Uterus (tissue), 4 donors: ENCODE results near the gene NR2E3. TPM values are rescaled to one million over a fixed set of nuclear protein-coding genes. Genes with fewer than 3 reads are reported as not detected.

Experiments
- DNase-seq, 2 donors: peaks; one replicate each; pipeline ENCODE4 v3.0.0-alpha.2; 2019 to 2020
- H3K27ac ChIP-seq, 2 donors: fragments of 200-600 bp; sonication (generic); 1 replicate in 1 of 2; 2 replicates in 1 of 2; pipeline ENCODE4 v1.5.1; 2016 to 2018
- H3K27me3 ChIP-seq, 2 donors: fragments of 200-600 bp; sonication (generic); one replicate each; pipeline ENCODE4 v1.5.1; 2018 to 2019; ENCODE audit warnings: control low read depth in 1 of 2
- H3K36me3 ChIP-seq, 2 donors: fragments of 200-600 bp; sonication (generic); one replicate each; pipeline ENCODE4 v1.5.1; 2019; ENCODE audit warnings: control low read depth in 1 of 2
- H3K4me1 ChIP-seq, 2 donors: fragments of 200-600 bp; sonication (generic); one replicate each; pipeline ENCODE4 v1.5.1; 2018 to 2019; ENCODE audit warnings: control low read depth in 1 of 2
- H3K4me3 ChIP-seq, 2 donors: fragments of 200-600 bp; sonication (generic); 1 replicate in 1 of 2; 2 replicates in 1 of 2; pipeline ENCODE4 v1.5.1; 2018 to 2019; ENCODE audit warnings: mild to moderate bottlenecking in 1 of 2
- H3K9me3 ChIP-seq, 2 donors: fragments of 200-600 bp; sonication (generic); one replicate each; pipeline ENCODE4 v1.5.1; 2019; ENCODE audit warnings: control low read depth in 1 of 2
- POLR2A ChIP-seq, 2 donors: fragments of 450-650 bp; IDR thresholded peaks; one replicate each; pipeline ENCODE4 v1.6.1; 2016; ENCODE audit warnings: antibody characterized with exemption in 2 of 2, mild to moderate bottlenecking in 1 of 2, moderate library complexity in 1 of 2
- intact Hi-C: fragments of 100-400 bp; cut with DNase I; formaldehyde crosslinking; loops from one replicate; pipeline ENCODE4 v1.15.1; 2023; ENCODE audit warnings: low total_unique reads
- total RNA-seq, 4 donors: library from RNA; depleted of rRNA in 3 of 4; stranded (reverse); fragments of >200 nt in 3 of 4; gene quantifications; one replicate each; pipeline versions ENCODE4 v1.1.0 to v1.2.4, GENCODE V29; 2014 to 2023
- TF ChIP-seq, protein P1 (sequence below), 4 experiments: fragments of 200-600 bp in 2 of 4; fragments of 450-650 bp in 2 of 4; sonication (generic) in 2 of 4; IDR thresholded peaks; one replicate each; pipeline ENCODE4 v1.5.1; 2016 to 2019; ENCODE audit warnings: antibody characterized with exemption in 4 of 4, mild to moderate bottlenecking in 2 of 4, moderate library complexity in 1 of 4
- donor health status: DM: yes; HTN: yes; CAD: no.

NR2E3 gene
- total RNA-seq, 4 donors from 2014 or later = 0.41 TPM; not detected in 3

DNA sequence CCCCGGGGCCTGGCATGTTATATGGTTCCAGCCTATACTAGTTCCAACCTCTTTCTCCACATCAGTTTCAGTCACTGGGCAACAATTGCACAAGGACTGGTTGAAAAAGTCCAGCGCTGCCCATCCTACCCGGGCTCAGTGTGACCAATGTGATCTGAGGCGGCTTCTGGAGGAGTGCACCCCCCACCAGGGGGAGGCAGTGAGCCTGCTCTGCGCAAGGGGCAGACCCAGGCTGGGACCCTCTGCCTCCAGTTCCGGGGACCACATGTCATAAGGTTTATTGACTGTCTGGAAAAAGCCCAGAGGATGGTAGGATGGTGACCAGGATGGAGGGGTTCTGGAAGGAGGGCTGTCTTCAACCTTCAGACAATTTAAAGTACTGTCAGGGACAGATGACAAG is 25.6 kb upstream of the NR2E3 start:
- TF ChIP-seq POLR2A (IDR thresholded peaks at IDR 0.05) = no peak
- TF ChIP-seq, protein P1, sequence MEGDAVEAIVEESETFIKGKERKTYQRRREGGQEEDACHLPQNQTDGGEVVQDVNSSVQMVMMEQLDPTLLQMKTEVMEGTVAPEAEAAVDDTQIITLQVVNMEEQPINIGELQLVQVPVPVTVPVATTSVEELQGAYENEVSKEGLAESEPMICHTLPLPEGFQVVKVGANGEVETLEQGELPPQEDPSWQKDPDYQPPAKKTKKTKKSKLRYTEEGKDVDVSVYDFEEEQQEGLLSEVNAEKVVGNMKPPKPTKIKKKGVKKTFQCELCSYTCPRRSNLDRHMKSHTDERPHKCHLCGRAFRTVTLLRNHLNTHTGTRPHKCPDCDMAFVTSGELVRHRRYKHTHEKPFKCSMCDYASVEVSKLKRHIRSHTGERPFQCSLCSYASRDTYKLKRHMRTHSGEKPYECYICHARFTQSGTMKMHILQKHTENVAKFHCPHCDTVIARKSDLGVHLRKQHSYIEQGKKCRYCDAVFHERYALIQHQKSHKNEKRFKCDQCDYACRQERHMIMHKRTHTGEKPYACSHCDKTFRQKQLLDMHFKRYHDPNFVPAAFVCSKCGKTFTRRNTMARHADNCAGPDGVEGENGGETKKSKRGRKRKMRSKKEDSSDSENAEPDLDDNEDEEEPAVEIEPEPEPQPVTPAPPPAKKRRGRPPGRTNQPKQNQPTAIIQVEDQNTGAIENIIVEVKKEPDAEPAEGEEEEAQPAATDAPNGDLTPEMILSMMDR (IDR thresholded peaks at IDR 0.05) = no peak
- Histone ChIP-seq H3K27ac (no peak overlapping the region), H3K4me1 (no peaks in the 10 kb centered on the region), H3K4me3 (no peak overlapping the region), H3K36me3 (no peaks in the 10 kb centered on the region), H3K9me3 (no peaks in the 10 kb centered on the region), H3K27me3 (no peaks in the 10 kb centered on the region)
- DNase-seq = no peak
- intact Hi-C loops = no loop called here

DNA sequence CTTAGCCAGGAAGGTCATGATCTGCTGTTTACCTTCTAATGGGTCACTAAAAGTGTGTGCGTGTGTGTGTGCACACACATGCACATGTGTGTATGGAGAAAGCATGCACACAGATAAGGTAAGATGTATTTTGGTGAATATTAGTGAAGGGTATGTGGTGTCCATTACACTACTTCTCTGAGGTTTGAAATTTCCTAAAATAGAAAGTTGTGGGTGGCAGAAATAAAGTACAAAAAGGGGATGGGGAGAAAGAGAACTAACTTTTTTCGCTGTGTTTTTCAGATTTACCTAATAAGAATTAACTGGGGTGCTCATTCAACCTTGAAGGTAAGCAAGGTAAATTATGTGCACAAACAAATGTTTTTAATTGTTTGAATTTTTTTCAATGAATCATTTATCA is 24.4 kb upstream of the NR2E3 start:
- H3K4me3 ChIP-seq = no peak overlapping the region
- no peaks in the 10 kb centered on the region for H3K27me3 ChIP-seq
- no peaks in the 10 kb centered on the region for H3K9me3 ChIP-seq
- no peak for DNase-seq
- no peaks in the 10 kb centered on the region for H3K36me3 ChIP-seq
- intact Hi-C loops = no loop called here
- no peaks in the 10 kb centered on the region for H3K4me1 ChIP-seq
- no peak overlapping the region for H3K27ac ChIP-seq
- no peak for TF ChIP-seq POLR2A (IDR thresholded peaks at IDR 0.05)
- TF ChIP-seq, protein P1 (IDR thresholded peaks at IDR 0.05) = no peak

DNA sequence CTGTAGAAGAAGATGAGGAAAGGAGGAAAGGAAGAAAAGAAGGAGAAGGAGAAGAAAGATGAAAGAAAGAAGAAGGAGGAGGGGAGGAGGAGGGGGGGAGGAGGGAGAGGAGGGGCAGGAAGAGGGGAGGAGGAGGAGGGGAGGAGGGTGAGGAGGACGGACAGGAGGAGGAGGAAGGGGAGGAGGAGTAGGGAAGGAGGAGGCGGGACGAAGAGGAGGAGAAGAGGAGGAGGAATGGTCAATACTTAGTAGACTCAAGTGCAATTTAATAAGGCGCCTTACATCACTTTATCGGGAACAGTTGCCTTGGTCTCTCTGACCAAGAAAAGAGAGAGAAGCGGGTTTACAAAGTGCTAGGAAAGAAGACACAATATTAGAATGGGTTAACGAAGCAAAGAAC is 23.7 kb upstream of the NR2E3 start:
- intact Hi-C loops = no loop called here
- DNase-seq = no peak
- H3K9me3 ChIP-seq = no peaks in the 10 kb centered on the region
- TF ChIP-seq, protein P1 (IDR thresholded peaks at IDR 0.05) = no peak
- no peak for TF ChIP-seq POLR2A (IDR thresholded peaks at IDR 0.05)
- no peak overlapping the region for H3K4me3 ChIP-seq
- H3K27ac ChIP-seq = no peak overlapping the region
- no peaks in the 10 kb centered on the region for H3K27me3 ChIP-seq
- no peaks in the 10 kb centered on the region for H3K36me3 ChIP-seq
- H3K4me1 ChIP-seq = no peaks in the 10 kb centered on the region

DNA sequence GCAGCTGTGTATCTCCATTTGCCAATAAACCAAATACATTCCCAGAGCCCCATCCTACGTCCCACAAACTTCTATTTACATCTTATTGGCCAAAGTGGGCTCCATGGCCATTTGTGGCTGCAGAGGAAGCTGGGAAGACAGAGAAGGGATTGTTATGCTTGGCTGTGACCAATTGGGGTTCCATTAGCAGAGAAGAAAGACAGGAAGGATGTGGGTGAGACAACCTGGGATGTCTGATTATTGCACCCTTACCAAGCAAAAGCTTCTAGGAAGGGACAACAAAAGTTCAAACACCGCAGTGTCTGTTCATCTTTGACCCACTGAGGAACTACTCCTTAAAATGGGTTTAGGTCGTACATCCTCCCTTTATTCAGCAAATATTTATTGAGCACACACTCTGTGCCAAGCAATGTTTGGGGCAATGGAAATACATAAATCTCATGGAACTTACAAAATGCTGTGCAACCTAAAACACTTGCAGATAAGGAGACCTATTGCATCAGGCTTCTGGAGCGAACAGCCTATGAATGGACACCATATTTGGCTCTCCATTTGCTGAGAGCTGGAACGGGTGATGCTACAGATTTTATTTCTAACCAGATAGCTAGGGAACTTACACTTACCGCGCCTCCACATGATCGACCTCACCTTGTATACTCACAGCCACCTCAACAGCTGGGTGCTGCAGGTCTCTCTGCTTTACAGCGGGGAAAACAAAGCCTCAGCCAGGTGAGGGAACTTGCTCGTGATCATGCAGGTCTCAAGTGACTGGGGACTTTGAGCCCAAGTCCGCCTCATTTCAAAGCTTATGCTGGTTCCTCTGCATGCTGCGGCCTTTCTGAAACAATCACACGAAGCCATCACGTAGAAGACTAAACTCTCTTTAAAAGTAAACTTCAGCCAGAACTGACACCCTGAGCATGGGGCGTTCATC is 21.4 kb upstream of the NR2E3 start:
- no peak overlapping the region for H3K27ac ChIP-seq
- TF ChIP-seq, protein P1 (IDR thresholded peaks at IDR 0.05) = no peak
- no peak for TF ChIP-seq POLR2A (IDR thresholded peaks at IDR 0.05)
- no peaks in the 10 kb centered on the region for H3K27me3 ChIP-seq
- H3K4me3 ChIP-seq = no peak overlapping the region
- H3K9me3 ChIP-seq = no peaks in the 10 kb centered on the region
- no peaks in the 10 kb centered on the region for H3K36me3 ChIP-seq
- H3K4me1 ChIP-seq = no peaks in the 10 kb centered on the region
- no peak for DNase-seq
- intact Hi-C loops = no loop called here

DNA sequence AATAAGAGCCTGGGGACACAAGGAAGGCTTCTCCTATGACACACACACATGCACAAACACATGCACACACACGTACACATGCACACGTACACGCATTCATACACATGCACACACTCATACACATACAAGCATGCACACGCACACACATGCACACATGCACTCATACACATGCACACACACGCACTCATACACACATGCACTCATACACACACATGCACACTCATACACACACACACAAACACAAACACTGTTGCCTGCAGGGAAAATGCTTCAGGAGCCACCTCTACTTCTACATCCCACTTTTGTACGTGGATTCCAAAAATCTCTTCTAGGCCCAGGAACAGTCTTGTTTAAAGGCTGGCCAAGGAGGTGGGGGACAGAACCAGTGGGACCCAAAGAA is 20.7 kb upstream of the NR2E3 start:
- Histone ChIP-seq H3K4me3 (no peak overlapping the region), H3K27ac (no peak overlapping the region), H3K36me3 (no peaks in the 10 kb centered on the region), H3K9me3 (no peaks in the 10 kb centered on the region), H3K4me1 (no peaks in the 10 kb centered on the region), H3K27me3 (no peaks in the 10 kb centered on the region)
- no peak for DNase-seq
- intact Hi-C loops = no loop called here
- no peak for TF ChIP-seq POLR2A (IDR thresholded peaks at IDR 0.05)
- TF ChIP-seq, protein P1 (IDR thresholded peaks at IDR 0.05) = no peak
